GM19099 (cell line): ENCODE results near the gene CCL3.

Experiments used
- POLR2A ChIP-seq: IDR thresholded peaks from 3 replicates; pipeline ENCODE4 v1.6.1; 2011; ENCODE audit warnings: low read depth; ENCODE audit not compliant: insufficient read length; ENCODE audit errors: extremely low read depth

CCL3 gene

DNA sequence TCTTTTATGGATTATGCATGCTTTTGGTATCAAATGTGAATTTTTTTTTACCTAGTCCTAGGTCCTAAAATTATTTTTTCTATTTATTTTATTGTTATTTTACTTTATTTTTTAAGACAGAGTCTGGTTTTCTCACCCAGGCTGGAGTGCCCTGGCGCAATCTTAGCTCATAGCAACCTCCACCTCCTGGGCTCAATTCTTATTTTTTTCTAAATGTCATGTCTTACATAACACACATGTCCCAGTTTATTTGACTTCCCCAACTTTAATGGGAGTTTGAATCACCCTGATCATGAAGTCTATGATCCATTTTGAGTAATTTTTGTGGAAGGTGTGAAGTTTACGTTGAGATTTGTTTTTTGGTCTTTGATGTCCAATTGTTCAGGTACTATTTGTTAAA, 29.1 kb downstream of the CCL3 start:
- TF ChIP-seq POLR2A = no peak

DNA sequence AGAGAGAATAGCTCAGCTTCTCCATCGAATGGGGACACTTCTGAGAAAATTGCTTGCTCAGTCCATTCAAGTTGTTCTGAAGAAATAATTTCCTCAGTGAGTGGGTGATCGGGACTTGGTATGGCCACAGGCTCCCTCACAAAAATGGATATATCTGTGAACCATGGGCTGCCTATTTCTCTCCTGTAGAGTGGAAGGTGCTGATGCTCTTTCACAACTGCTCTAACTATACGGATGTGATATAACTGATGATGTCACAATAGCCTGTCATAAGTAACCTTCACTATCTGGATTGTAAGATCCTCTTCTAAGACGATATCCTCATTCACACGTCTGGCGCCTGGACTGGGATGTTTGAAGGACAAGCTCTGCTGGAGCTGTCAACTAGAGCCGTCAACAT, 30.5 kb downstream of the CCL3 start:
- TF ChIP-seq POLR2A = no peak

DNA sequence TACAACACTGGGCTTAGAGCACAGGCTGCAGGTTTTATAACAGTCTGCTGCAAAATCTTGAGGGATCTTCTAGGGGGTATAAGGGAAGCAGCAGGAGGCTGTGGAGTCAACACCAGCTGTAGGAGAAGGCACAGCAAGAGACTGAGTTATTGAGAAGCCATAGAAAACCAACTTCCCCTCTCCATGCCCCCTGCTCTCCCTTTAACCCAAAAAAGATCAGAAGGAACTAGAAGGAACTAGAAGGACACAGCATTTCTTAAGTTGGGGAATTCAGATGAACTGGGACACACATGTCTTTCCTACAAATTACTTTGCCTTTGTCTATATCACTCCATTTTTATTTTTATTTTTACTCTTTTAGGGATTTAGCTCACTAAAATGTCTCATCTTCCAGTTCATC, 32.0 kb downstream of the CCL3 start:
- no peak for TF ChIP-seq POLR2A

DNA sequence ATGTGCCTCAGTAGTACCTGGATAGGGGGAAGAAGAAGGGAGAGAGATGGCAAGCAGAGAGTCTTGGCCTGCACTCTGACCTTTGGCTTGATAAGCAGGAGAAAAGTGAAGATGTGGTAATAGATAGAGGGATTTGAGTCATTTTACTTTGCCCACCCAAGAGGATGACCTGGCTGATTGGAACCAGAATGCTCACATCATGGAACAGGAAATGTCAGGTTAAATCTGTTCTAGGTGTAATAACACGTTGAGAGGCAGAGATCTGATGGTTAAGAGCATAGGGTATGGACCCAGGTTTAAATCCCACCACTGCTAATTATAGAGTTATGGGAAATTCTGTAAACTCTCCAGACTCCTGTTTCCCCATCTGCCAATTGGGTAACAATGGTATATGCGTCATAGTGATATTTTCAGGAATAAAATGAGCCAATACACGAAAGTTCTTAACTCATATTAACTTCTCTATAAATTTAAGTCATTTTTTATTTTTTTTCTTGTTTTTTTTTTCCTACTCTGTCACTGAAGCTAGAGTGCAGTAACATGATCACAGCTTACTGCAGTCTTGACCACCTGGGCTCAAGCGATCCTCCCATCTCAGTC, 33.9 kb downstream of the CCL3 start:
- TF ChIP-seq POLR2A = no peak

DNA sequence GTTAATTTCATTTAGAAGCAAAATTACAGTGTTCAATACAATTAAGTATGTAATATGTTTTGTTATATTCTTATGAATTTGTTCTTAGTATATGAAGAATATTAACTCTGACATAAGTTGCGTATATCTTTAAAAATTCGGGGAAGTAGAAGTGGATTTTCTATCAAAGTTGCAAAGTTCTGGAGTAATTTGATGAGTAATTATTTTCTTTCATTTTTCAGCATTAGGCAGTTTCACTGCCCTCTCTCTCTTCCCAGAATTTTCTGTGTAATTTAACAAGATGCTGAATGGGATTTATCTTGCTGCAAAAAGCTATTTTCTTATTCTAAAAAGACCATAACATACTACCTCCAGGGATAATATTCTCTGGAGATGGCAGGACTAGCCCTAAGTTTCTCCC, 34.8 kb downstream of the CCL3 start:
- no peak for TF ChIP-seq POLR2A

DNA sequence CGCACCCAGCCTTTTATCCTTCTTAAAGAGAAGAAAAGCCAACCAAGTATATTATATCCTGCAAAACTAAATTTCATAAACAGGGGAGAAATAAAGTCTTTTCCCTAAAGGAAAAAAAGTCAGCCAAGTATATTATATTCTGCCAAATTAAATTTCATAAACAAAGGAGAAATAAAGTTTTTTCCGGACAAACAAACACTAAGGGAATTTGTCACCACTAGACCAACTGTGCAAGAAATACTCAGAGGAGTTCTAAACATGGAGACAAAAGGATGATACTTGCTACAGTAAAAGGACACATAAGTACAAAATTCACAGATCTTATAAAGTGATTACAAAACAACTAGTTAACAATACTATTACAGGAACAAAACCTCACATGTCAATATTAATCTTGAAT, 40.3 kb downstream of the CCL3 start:
- no peak for TF ChIP-seq POLR2A

DNA sequence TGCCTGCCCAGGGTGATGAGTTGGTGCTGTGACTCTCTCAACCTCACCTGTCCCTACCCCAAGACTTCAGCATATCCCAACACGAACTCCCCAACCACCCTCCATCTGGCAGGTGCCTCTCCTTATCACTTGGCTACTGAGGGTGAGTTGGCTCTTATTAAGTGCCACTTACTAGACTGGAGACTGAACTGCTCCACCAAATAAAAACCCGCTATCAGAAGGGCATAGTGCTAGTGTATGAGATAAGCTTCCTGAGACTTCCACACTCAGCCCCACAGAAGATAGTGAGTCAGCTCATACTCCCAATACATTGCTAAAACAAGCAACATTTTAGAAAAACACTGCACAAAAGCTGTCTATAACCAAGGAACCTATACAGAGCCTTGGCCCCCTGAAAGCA, 41.9 kb downstream of the CCL3 start:
- no peak for TF ChIP-seq POLR2A
